Subcutaneous adipose tissue (tissue), 4 donors: ENCODE results near the gene SIX2. TPM values are rescaled to one million over a fixed set of nuclear protein-coding genes. Genes with fewer than 3 reads are reported as not detected.

ENCODE experiments used
- CTCF ChIP-seq: fragments of 450-650 bp; IDR thresholded peaks from one replicate; pipeline ENCODE4 v1.5.1; 2016; ENCODE audit warnings: low read depth, mild to moderate bottlenecking, control low read depth, antibody characterized with exemption, moderate library complexity
- total RNA-seq, 4 donors: library from RNA; depleted of rRNA; stranded (reverse); fragments of >200 nt; gene quantifications; one replicate each; pipeline ENCODE4 v1.1.0, GENCODE V29; 2016

The SIX2 gene
- total RNA-seq, 4 donors from 2014 or later, result 1.4 to 3.8 (median 2.3) TPM

- TF ChIP-seq CTCF, result no peak
Observed at GRCh38 chr2:44960871-44961270, 48.4 kb downstream of the SIX2 start.

GRCh38 chr2:44959855-44960254 lies 49.4 kb downstream of the SIX2 start:
- TF ChIP-seq CTCF, result no peak

GRCh38 chr2:44957656-44958327 lies 51.5 kb downstream of the SIX2 start:
- TF ChIP-seq CTCF, result no peak

- no peak for TF ChIP-seq CTCF
Observed at GRCh38 chr2:44956843-44957242, 52.4 kb downstream of the SIX2 start.

- TF ChIP-seq CTCF, result no peak
Observed at GRCh38 chr2:44955593-44956392, 53.5 kb downstream of the SIX2 start.

Other genes with a start within 250 kb of the SIX2 start
- gene SIX3, start 67.8 kb downstream of the SIX2 start, total RNA-seq, result not detected